Thyroid gland (tissue), 4 donors: Measurements from ENCODE around the gene SNED1.

Experiments used
- POLR2A ChIP-seq, 2 donors: fragments of 450-650 bp; IDR thresholded peaks; one replicate each; pipeline ENCODE4 v1.6.1; 2017; ENCODE audit warnings: antibody characterized with exemption in 2 of 2, mild to moderate bottlenecking in 2 of 2, moderate library complexity in 1 of 2
- TF ChIP-seq, protein P1 (sequence below), 6 experiments: fragments of 200-600 bp in 3 of 6; fragments of 450-650 bp in 3 of 6; sonication (generic) in 3 of 6; IDR thresholded peaks; one replicate each; pipeline ENCODE4 v1.5.1; 2016 to 2019; ENCODE audit warnings: antibody characterized with exemption in 6 of 6, mild to moderate bottlenecking in 2 of 6, inconsistent platforms in 1 of 6, moderate library complexity in 1 of 6

DNA sequence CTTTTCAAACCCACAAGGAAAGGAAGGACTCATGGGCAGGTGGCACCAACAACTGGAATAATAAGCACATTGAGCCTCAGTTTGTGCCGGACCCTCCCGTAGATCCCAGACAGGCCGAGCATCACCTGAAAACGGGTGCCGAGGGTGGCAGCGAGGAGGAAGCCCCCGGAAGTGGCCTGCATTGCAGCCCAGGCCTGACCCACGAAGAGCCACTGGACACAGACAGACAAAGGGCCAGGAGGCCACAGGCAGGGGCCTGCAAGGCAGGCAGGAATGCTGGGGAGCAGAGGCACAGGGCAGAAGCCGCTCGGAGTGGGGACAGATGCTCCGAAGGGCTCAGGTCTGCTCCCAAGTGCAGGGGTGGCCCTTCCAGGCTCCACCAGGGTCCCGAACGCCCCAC, 71.9 kb downstream of the SNED1 start:
- TF ChIP-seq, protein P1, sequence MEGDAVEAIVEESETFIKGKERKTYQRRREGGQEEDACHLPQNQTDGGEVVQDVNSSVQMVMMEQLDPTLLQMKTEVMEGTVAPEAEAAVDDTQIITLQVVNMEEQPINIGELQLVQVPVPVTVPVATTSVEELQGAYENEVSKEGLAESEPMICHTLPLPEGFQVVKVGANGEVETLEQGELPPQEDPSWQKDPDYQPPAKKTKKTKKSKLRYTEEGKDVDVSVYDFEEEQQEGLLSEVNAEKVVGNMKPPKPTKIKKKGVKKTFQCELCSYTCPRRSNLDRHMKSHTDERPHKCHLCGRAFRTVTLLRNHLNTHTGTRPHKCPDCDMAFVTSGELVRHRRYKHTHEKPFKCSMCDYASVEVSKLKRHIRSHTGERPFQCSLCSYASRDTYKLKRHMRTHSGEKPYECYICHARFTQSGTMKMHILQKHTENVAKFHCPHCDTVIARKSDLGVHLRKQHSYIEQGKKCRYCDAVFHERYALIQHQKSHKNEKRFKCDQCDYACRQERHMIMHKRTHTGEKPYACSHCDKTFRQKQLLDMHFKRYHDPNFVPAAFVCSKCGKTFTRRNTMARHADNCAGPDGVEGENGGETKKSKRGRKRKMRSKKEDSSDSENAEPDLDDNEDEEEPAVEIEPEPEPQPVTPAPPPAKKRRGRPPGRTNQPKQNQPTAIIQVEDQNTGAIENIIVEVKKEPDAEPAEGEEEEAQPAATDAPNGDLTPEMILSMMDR (IDR thresholded peaks at IDR 0.05), result no peak
- no peak for TF ChIP-seq POLR2A (IDR thresholded peaks at IDR 0.05)
